Measurements from ENCODE around the gene PLXDC2.

Gene PLXDC2

DNA sequence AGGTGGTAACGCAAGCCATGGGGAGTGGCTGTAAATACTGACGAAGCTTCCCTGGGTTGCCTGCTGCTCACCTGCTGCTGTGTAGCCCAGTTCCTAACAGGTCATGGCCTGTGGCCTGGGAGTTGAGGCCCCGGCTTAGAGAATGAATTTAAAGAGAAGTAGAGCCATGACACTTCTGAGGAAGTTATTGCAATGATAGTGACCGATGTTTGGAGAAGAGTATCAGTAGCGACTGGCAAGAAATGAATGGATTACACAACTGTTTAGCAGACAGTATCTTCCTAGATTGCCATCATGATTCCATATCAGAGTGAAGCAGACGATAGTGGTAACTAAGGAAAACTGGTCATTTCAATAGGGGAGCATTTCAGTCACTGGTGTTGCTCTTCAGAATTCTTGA is 249.6 kb downstream of the PLXDC2 start:
- FAIRE-seq (no peak), DNase-seq (ENCODE audit: insufficient read length, low spot score) (no peak)
- TF ChIP-seq POLR2AphosphoS5 (IDR thresholded peaks at IDR 0.05; ENCODE audit: low read depth, low read length): no peak
- no peak for TF ChIP-seq SPI1 (IDR thresholded peaks at IDR 0.05; ENCODE audit: low read depth, low read length)
- no peak for TF ChIP-seq TAF1 (IDR thresholded peaks at IDR 0.05; ENCODE audit: low read depth, low read length)
- no peak for TF ChIP-seq POLR2A (IDR thresholded peaks at IDR 0.05; ENCODE audit: low read depth, low read length)
- no peak for TF ChIP-seq POU2F2 (IDR thresholded peaks at IDR 0.05; ENCODE audit: low read depth, low read length)
- TF ChIP-seq PAX5 (IDR thresholded peaks at IDR 0.05; ENCODE audit: insufficient read depth, low read length, severe bottlenecking): no peak

DNA sequence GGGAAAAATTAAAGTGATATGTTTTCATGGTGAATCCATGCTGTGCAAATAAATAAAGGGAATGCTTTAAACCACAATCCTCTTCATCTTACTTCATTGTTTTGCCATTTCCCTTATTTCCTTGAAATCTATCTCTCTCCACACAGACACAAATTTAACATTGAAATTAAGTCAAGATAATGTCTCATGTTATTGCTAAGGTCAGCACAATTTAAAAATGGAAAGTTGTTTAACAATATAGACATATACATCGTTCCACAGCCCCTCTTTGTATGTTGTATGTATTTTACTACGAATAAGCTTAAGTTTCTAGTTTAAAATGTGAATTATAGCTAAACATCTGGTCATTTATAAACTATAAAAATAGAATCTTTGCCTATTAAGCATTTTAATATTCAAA is 256.9 kb downstream of the PLXDC2 start:
- DNase-seq (ENCODE audit: insufficient read length, low spot score) (no peak), FAIRE-seq (no peak)
- no peak for TF ChIP-seq POLR2AphosphoS5 (IDR thresholded peaks at IDR 0.05; ENCODE audit: low read depth, low read length)
- TF ChIP-seq POLR2A (IDR thresholded peaks at IDR 0.05; ENCODE audit: low read depth, low read length): no peak
- TF ChIP-seq SPI1 (IDR thresholded peaks at IDR 0.05; ENCODE audit: low read depth, low read length): no peak
- TF ChIP-seq TAF1 (IDR thresholded peaks at IDR 0.05; ENCODE audit: low read depth, low read length): no peak
- no peak for TF ChIP-seq POU2F2 (IDR thresholded peaks at IDR 0.05; ENCODE audit: low read depth, low read length)
- TF ChIP-seq PAX5 (IDR thresholded peaks at IDR 0.05; ENCODE audit: insufficient read depth, low read length, severe bottlenecking): no peak

DNA sequence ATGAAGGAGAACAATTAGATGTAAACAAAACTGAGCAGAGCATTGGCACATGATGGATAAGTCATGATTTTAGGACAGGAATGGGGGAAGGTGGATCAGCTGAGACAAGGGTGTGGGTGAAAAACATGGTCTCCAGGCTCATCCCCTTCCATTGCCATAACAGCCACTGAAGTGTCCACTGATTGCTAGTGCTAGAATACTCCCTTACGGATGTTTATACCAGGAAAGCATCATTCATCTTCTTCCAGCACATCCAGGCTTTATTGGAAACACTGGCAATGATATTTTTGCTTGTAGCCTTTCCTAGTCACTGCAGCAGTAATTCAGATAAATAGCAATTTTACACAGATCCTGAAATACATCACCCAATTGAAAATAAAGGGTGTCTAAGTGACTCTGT is 259.5 kb downstream of the PLXDC2 start:
- FAIRE-seq (no peak), DNase-seq (ENCODE audit: insufficient read length, low spot score) (no peak)
- TF ChIP-seq POLR2AphosphoS5 (IDR thresholded peaks at IDR 0.05; ENCODE audit: low read depth, low read length) (no peak), POU2F2 (IDR thresholded peaks at IDR 0.05; ENCODE audit: low read depth, low read length) (no peak), POLR2A (IDR thresholded peaks at IDR 0.05; ENCODE audit: low read depth, low read length) (no peak), SPI1 (IDR thresholded peaks at IDR 0.05; ENCODE audit: low read depth, low read length) (no peak), PAX5 (IDR thresholded peaks at IDR 0.05; ENCODE audit: insufficient read depth, low read length, severe bottlenecking) (no peak), TAF1 (IDR thresholded peaks at IDR 0.05; ENCODE audit: low read depth, low read length) (no peak)

DNA sequence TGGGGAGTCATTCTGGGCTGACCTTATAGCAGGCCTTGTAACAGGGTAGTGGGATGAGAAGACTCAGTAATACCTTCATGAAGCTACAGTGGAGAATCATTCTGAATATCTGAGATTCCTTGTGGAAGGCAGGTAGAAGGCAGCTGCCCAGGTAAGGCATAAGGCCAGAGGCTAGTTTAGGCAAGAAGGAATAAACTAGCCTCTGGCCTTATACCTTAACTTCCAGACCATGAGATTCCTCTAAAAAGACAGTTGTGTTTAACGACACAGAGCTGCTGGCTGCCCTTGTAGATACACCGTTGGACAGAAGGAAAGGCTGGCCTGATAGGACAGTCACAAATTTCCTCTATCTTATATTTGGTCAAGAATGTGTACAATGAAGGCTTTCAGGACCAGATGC is 268.2 kb downstream of the PLXDC2 start:
- TF ChIP-seq POU2F2 (IDR thresholded peaks at IDR 0.05; ENCODE audit: low read depth, low read length): no peak
- no peak for TF ChIP-seq POLR2A (IDR thresholded peaks at IDR 0.05; ENCODE audit: low read depth, low read length)
- FAIRE-seq (no peak), DNase-seq (ENCODE audit: insufficient read length, low spot score) (no peak)

DNA sequence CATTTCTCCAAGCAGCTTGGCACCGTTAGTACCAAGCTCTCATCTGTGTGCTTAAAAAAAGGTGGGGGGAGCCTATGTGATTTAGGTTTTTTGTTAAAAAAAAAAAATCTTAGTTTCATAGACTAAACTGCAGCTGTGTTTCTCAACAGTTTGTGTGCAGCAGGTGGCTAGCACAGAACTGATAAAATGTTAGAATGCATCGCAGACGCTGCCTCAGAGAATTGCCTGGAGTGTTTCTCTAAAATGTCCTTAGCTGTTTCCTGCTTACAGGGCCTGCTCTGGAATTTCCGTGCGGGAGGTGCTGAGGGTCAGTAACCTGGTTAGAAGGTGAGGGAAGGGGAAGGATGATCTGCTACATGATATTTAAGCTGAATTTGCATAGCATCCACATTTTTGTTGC is 268.9 kb downstream of the PLXDC2 start:
- TF ChIP-seq POLR2A (IDR thresholded peaks at IDR 0.05; ENCODE audit: low read depth, low read length): no peak
- no peak for TF ChIP-seq TAF1 (IDR thresholded peaks at IDR 0.05; ENCODE audit: low read depth, low read length)
- TF ChIP-seq POLR2AphosphoS5 (IDR thresholded peaks at IDR 0.05; ENCODE audit: low read depth, low read length): no peak
- TF ChIP-seq SPI1 (IDR thresholded peaks at IDR 0.05; ENCODE audit: low read depth, low read length): no peak
- TF ChIP-seq PAX5 (IDR thresholded peaks at IDR 0.05; ENCODE audit: insufficient read depth, low read length, severe bottlenecking): no peak
- no peak for TF ChIP-seq POU2F2 (IDR thresholded peaks at IDR 0.05; ENCODE audit: low read depth, low read length)

DNA sequence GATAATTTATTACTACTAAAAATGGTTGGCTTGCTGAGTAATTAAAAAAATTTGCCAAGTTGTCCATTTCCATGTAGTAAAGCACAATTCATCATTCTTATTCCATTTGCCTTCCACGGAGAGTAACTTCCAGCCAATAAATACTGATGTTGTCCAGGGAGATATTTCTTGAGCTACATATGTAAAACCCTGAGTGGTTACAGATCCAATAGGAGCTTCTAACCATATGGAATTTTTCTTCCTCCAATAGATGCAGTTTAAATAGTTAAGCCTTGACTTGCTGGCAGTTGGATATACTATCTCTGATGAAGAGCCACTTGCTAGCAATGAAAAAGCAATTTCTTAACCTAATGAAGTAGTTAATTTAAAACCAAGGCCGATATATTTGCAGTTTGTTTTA is 271.1 kb downstream of the PLXDC2 start:
- DNase-seq (ENCODE audit: insufficient read length, low spot score): no peak
- TF ChIP-seq POLR2AphosphoS5 (IDR thresholded peaks at IDR 0.05; ENCODE audit: low read depth, low read length): no peak
- no peak for TF ChIP-seq POU2F2 (IDR thresholded peaks at IDR 0.05; ENCODE audit: low read depth, low read length)
- TF ChIP-seq POLR2A (IDR thresholded peaks at IDR 0.05; ENCODE audit: low read depth, low read length): no peak
- no peak for TF ChIP-seq SPI1 (IDR thresholded peaks at IDR 0.05; ENCODE audit: low read depth, low read length)
- TF ChIP-seq PAX5 (IDR thresholded peaks at IDR 0.05; ENCODE audit: insufficient read depth, low read length, severe bottlenecking): no peak
- no peak for TF ChIP-seq TAF1 (IDR thresholded peaks at IDR 0.05; ENCODE audit: low read depth, low read length)
- no peak for FAIRE-seq

More for the DNA sequence above, 268.9 kb downstream of the PLXDC2 start:
- FAIRE-seq (no peak), DNase-seq (ENCODE audit: insufficient read length, low spot score) (no peak)

DNA sequence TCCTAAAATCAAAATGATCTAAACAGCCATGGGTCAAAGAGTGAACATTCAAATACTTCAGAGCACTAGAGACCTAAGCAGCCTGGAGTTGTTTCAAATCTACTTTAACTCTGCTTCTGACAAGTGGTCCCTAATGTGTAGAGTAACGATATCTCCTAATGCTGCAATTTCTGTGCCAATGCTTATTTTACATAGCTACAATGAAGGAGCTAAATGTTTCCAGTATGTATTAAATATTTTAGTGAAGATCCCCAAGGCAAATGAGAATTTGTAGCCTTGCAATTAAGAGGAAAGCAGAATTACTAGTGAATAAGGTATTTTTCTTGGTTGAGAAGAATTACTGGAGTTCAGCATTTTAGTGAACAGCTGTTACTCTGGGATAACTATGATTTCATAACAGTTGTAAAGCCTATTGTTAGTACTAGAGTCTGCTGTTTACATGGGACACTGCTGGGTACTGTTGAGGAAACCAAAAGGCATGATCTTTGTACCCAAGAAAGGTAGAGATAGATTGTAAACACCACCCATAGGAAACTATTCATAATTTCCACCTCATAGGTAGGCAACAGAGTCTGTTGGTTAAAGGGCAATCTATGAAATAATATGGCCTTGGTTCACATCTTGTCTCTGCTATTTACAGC is 271.9 kb downstream of the PLXDC2 start:
- TF ChIP-seq POLR2A (IDR thresholded peaks at IDR 0.05; ENCODE audit: low read depth, low read length): no peak
- no peak for TF ChIP-seq SPI1 (IDR thresholded peaks at IDR 0.05; ENCODE audit: low read depth, low read length)
- no peak for TF ChIP-seq POU2F2 (IDR thresholded peaks at IDR 0.05; ENCODE audit: low read depth, low read length)
- TF ChIP-seq TAF1 (IDR thresholded peaks at IDR 0.05; ENCODE audit: low read depth, low read length): no peak
- TF ChIP-seq POLR2AphosphoS5 (IDR thresholded peaks at IDR 0.05; ENCODE audit: low read depth, low read length): no peak
- TF ChIP-seq PAX5 (IDR thresholded peaks at IDR 0.05; ENCODE audit: insufficient read depth, low read length, severe bottlenecking): no peak
- no peak for FAIRE-seq
- DNase-seq (ENCODE audit: insufficient read length, low spot score): no peak

DNA sequence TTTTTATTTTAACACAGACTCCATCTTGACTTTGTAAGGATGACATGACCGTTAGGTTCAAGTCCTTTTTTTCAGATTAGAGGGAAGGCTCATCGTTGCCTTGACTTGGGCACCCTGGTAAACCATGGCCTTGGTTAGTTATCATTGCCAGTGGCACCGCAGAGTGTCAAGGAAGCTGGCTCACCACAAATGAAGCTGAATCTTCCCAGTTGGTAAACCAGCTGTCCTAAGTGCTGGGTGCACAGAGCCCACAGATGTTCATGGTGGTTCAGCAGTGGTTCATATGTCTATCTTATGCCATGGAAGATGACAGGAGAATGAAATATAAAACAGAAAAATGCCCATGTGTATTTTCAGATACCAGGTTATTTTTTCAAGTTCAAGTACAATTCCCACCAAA is 273.6 kb downstream of the PLXDC2 start:
- TF ChIP-seq TAF1 (IDR thresholded peaks at IDR 0.05; ENCODE audit: low read depth, low read length) (no peak), PAX5 (IDR thresholded peaks at IDR 0.05; ENCODE audit: insufficient read depth, low read length, severe bottlenecking) (no peak), POU2F2 (IDR thresholded peaks at IDR 0.05; ENCODE audit: low read depth, low read length) (no peak), SPI1 (IDR thresholded peaks at IDR 0.05; ENCODE audit: low read depth, low read length) (no peak), POLR2A (IDR thresholded peaks at IDR 0.05; ENCODE audit: low read depth, low read length) (no peak), POLR2AphosphoS5 (IDR thresholded peaks at IDR 0.05; ENCODE audit: low read depth, low read length) (no peak)
- no peak for DNase-seq (ENCODE audit: insufficient read length, low spot score)
- no peak for FAIRE-seq

DNA sequence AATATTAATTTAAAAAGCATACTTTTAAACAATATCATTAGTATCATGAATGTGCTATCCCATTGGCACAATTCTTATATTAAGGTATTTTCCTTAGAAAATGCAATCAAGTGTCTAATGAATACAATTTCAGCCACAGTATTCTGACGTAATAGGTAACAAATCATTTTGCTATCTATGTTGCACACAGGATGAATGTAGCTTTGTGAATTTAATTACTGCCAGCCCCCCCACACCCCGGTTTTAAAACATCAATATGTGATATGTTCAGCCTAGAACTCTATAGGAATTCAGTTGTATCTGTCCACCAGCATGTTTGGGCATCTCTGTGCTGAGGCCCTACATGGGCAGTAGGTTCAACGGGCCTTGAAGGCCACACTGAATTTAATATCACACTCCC is 274.6 kb downstream of the PLXDC2 start:
- TF ChIP-seq SPI1 (IDR thresholded peaks at IDR 0.05; ENCODE audit: low read depth, low read length) (no peak), POLR2AphosphoS5 (IDR thresholded peaks at IDR 0.05; ENCODE audit: low read depth, low read length) (no peak), TAF1 (IDR thresholded peaks at IDR 0.05; ENCODE audit: low read depth, low read length) (no peak), POU2F2 (IDR thresholded peaks at IDR 0.05; ENCODE audit: low read depth, low read length) (no peak), POLR2A (IDR thresholded peaks at IDR 0.05; ENCODE audit: low read depth, low read length) (no peak), PAX5 (IDR thresholded peaks at IDR 0.05; ENCODE audit: insufficient read depth, low read length, severe bottlenecking) (no peak)
- FAIRE-seq (no peak), DNase-seq (ENCODE audit: insufficient read length, low spot score) (no peak)

DNA sequence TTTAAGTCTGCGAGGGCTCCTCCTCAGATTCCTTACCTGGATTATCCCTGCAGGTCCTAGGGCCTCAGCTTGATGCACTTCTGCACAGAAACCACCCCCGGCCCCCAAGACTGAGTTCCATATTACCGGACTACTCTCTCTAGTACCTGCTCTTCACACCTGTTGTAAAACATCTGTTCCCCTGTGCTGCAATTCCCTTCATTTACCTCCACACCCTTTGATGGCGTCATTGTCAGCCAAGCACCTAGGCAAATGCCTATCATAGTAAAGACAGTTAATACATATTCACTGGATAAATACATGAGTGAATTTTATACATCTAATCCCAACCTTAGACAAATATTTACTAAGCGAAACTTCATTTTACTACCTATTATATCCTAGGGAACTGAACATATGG is 275.5 kb downstream of the PLXDC2 start:
- FAIRE-seq (no peak), DNase-seq (ENCODE audit: insufficient read length, low spot score) (no peak)
- TF ChIP-seq POU2F2 (IDR thresholded peaks at IDR 0.05; ENCODE audit: low read depth, low read length) (no peak), SPI1 (IDR thresholded peaks at IDR 0.05; ENCODE audit: low read depth, low read length) (no peak), POLR2A (IDR thresholded peaks at IDR 0.05; ENCODE audit: low read depth, low read length) (no peak), PAX5 (IDR thresholded peaks at IDR 0.05; ENCODE audit: insufficient read depth, low read length, severe bottlenecking) (no peak), TAF1 (IDR thresholded peaks at IDR 0.05; ENCODE audit: low read depth, low read length) (no peak), POLR2AphosphoS5 (IDR thresholded peaks at IDR 0.05; ENCODE audit: low read depth, low read length) (no peak)
